ENCODE data around the gene PTPRN2.

Gene PTPRN2

GRCh38 chr7:157572622-157573021 lies 1015.0 kb downstream of the PTPRN2 start:
- no peak overlapping the region for H3K4me3 ChIP-seq (ENCODE audit: low read depth, low read length)
- TF ChIP-seq CTCF (IDR thresholded peaks at IDR 0.05; ENCODE audit: low read depth, low read length): no peak

- no peak overlapping the region for H3K4me3 ChIP-seq (ENCODE audit: low read depth, low read length)
- no peak for TF ChIP-seq CTCF (IDR thresholded peaks at IDR 0.05; ENCODE audit: low read depth, low read length)
Measured at GRCh38 chr7:157570531-157571200, 1017.0 kb downstream of the PTPRN2 start.

- TF ChIP-seq CTCF (IDR thresholded peaks at IDR 0.05; ENCODE audit: low read depth, low read length): no peak
- no peak overlapping the region for H3K4me3 ChIP-seq (ENCODE audit: low read depth, low read length)
Measured at GRCh38 chr7:157569967-157570366, 1017.7 kb downstream of the PTPRN2 start.

- H3K4me3 ChIP-seq (ENCODE audit: low read depth, low read length): peak overlapping the region; percentile 56
Measured at GRCh38 chr7:157568770-157569584, 1018.6 kb downstream of the PTPRN2 start.

GRCh38 chr7:157568106-157568769 lies 1019.4 kb downstream of the PTPRN2 start:
- peak overlapping the region; percentile 56 for H3K4me3 ChIP-seq (ENCODE audit: low read depth, low read length)
- TF ChIP-seq CTCF (IDR thresholded peaks at IDR 0.05; ENCODE audit: low read depth, low read length): no peak

More at GRCh38 chr7:157568770-157569584, 1018.6 kb downstream of the PTPRN2 start:
- TF ChIP-seq CTCF (IDR thresholded peaks at IDR 0.05; ENCODE audit: low read depth, low read length): no peak

GRCh38 chr7:157567666-157568065 lies 1020.0 kb downstream of the PTPRN2 start:
- TF ChIP-seq CTCF (IDR thresholded peaks at IDR 0.05; ENCODE audit: low read depth, low read length): no peak
- H3K4me3 ChIP-seq (ENCODE audit: low read depth, low read length): no peak overlapping the region

GRCh38 chr7:157566631-157567006 lies 1021.0 kb downstream of the PTPRN2 start:
- no peak overlapping the region for H3K4me3 ChIP-seq (ENCODE audit: low read depth, low read length)
- TF ChIP-seq CTCF (IDR thresholded peaks at IDR 0.05; ENCODE audit: low read depth, low read length): no peak

All from WI38 (cell line).